SKM-1 (cell line): ENCODE measurements around the gene TAAR6.
"Not testable (repeated sequence)": the region's sequence is repeated elsewhere in the genome, so short reads cannot be mapped to it uniquely, and the experiment has no call there.

Experiments
- DNase-seq: peaks from one replicate; lab custom pipeline; 2025; ENCODE audit not compliant: unreplicated experiment; lab: John Stamatoyannopoulos, UW

TAAR6 gene, protein sequence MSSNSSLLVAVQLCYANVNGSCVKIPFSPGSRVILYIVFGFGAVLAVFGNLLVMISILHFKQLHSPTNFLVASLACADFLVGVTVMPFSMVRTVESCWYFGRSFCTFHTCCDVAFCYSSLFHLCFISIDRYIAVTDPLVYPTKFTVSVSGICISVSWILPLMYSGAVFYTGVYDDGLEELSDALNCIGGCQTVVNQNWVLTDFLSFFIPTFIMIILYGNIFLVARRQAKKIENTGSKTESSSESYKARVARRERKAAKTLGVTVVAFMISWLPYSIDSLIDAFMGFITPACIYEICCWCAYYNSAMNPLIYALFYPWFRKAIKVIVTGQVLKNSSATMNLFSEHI

DNA sequence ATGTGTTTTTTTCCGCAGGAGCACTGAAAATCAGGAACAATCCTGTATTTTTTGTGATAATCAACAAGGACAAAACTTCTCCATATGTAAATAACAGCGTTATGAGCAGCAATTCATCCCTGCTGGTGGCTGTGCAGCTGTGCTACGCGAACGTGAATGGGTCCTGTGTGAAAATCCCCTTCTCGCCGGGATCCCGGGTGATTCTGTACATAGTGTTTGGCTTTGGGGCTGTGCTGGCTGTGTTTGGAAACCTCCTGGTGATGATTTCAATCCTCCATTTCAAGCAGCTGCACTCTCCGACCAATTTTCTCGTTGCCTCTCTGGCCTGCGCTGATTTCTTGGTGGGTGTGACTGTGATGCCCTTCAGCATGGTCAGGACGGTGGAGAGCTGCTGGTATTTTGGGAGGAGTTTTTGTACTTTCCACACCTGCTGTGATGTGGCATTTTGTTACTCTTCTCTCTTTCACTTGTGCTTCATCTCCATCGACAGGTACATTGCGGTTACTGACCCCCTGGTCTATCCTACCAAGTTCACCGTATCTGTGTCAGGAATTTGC is at the start of gene TAAR6:
Gene TAAR6 (plus strand): TSS at position 102 of the 557 bp plus-strand sequence. CDS start 0 bp downstream, at position 102.
- no peak for DNase-seq

DNA sequence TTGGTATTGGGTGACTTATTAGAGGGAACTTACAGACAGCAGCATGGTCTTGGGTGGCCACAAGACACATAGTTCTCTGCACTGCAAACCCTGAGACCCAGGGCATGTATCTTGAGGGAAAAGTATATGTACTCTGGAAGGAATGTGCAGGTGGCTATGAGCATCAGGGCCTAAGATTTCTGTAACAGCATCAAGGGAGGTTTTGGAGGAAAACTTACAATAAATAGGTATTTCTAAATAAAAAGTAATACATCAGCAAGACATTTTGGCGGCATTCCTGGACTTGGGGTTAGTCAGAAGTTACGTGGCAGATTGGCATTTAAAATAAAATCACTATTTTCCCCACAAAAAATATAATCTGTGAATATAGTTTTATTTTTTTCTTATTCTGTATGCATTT is 49.2 kb upstream of the TAAR6 start:
- no peak for DNase-seq

DNA sequence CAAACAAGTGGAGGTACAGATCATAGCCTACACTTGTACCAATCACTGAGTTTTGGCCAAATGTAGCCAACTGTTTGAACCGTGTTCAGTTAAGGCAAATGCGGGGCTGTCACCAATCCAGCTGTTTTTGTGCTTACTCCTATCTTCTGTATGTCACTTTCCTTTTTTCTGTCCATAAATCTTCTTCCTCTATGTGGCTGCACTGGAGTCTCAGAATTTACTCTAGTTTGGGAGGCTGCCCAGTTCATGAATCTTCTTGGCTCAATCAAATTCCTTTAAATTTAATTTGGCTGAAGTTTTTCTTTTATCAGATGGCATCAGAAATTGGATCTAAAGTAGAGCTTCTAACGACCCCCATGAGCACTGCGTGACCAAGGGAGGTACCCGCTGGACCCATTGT is 45.5 kb upstream of the TAAR6 start:
- DNase-seq: no peak

DNA sequence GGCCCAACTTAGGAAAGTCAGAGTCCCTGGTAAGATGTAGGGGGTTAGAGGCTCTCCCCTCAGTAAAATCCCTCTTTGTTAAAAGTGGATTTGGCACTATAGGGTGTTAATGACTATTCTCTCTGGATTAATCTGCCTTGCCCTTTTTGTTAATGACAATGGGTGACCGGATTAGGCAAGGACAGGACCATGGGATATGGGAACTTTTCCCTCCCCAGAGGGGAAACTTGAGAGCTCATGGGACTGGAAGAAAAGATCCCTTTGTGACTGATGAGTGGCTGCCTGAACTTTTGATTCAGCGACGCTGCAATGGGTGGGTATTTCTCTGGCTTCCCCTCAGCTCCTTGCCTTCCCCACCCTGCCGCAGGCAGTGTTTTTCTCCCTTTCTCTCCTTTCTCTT is 44.3 kb upstream of the TAAR6 start:
- no peak for DNase-seq

DNA sequence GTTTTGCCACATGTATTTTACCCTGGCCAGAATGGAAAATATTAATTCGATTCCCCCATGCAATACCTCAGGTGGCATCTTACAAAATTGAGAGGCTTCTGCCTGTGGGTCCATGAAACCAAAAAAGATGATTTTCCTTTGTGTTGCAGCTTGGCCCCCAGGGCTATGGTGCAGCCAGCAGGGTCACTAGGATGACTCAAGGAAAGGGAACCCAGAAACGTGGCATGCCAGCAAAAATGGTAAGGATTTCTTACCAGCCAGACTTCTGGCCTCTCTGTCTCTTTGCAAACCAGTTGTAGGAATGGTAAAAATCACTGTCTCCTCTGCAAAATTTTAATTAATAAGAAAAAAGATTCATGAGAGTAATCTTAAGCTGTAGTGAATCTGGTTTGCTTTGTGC is 43.7 kb upstream of the TAAR6 start:
- no peak for DNase-seq

DNA sequence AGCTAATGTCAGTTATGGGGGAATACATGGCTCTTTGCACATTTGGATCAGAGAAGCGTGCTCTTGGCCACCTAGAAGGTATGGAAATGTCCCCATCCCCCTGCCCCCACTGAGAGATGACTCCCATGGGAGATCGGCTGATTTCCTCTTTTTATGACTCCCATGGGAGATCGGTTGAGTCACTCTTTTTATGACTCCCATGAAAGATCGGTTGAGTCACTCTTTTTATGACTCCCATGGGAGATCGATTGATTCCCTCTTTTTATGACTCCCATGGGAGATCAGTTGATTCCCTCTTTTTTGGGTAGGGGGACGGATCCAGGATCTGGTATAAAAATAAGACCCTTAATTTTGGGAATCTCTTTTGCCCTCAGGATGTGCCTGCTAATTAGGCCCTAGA is 42.3 kb upstream of the TAAR6 start:
- DNase-seq: no peak

DNA sequence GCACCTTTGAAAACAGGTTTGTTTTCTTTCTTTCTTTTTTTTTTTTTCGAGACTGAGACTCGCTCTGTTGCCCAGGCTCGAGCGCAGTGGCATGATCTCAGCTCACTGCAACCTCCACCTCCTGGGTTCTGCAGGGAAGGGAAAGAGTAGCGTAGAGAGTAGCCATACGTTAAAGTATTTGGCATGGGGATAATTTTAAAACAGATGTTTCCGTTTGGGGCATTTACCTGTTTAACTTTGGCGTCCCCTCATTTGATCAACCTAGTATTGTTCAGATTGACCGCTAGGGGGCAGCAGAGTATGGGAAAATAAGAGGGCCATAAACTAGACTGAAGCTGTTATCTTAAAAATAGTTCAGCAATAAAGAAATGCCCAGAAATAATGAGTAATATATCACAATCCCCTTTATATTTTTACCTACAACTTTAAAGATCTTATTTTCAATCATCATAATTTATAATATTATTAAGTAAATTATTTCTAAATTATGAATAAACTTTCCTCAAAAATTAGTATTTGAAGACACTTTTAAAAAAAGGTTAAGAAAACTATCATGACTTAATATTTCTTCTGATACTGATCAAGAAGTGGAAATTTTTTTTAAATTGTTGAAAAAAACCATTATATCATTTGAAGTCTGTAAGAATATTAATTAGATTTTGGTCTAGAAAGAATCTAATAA is 39.7 kb upstream of the TAAR6 start:
- peak; percentile 65 for DNase-seq

DNA sequence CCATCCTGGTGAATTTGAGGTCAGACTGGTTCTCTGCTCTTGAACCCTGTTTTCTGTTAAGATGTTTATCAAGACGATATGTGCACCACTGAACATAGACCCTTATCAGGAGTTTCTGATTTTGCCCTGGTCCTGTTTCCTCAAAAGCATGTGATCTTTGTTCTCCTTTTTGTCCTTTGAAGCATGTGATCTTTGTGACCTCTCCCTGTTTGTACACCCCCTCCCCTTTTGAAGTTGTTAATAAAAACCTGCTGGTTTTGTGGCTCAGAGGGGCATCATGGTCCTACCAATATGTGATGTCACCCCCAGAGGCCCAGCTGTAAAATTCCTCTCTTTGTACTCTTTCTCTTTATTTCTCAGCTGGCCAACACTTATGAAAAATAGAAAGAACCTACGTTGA is 35.6 kb upstream of the TAAR6 start:
- not testable (repeated sequence) for DNase-seq

DNA sequence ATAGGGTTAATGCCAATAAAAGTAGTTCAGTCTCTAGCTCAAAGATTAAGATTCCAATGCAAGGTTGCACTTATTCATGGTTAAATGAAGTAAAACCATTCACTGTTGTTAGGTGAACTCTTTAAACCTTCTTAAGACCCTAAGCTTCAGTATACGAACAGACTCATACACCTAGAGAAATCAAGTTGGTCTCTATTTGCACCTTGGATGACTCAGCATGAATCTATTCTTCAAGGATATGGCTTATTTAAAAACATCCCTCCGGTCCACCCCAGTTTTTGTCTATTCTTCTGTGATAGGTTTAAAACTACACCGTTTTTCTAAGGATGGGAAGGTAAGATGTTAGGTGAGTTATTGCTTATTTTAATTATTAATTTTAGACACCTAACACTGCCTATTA is 33.0 kb upstream of the TAAR6 start:
- no peak for DNase-seq

DNA sequence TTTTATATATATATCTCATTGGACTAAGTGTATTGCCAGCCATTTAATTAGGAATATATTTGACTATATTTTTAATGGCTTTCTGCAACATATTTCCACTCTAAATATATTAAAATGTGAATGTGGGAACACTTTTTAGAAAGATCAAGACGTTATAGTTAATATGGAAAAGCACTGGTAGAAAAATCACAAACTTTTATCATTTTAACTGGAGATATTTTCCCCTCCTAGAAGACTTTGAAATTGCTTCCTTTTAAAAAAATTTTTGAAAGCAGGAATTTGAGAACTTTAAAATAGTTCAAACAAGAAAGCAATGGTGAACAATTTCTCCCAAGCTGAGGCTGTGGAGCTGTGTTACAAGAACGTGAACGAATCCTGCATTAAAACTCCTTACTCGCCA is 32.1 kb upstream of the TAAR6 start, which contains the start of gene TAAR9:
Gene TAAR9 (plus strand): TSS at position 301 of the 400 bp plus-strand sequence. CDS start 13 bp downstream, at position 314.
- no peak for DNase-seq

DNA sequence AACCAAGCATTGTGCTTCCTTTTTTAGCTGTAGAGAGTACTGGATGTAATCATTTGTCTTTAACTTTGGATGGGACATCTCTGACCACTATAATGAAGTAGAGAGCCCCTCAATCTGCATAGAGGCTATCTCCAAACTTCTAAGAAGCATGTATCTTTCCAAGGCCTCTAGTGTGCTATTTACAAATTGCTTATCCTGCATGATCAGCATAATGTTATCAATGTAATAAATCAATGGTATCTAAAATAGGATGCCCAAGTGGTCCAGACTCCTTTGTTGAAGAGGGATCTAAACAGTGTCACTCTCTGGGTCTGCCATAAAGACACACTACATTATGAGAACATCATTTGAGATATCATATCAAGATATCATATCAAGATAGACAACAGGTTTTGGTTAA is 25.3 kb upstream of the TAAR6 start:
- no peak for DNase-seq

DNA sequence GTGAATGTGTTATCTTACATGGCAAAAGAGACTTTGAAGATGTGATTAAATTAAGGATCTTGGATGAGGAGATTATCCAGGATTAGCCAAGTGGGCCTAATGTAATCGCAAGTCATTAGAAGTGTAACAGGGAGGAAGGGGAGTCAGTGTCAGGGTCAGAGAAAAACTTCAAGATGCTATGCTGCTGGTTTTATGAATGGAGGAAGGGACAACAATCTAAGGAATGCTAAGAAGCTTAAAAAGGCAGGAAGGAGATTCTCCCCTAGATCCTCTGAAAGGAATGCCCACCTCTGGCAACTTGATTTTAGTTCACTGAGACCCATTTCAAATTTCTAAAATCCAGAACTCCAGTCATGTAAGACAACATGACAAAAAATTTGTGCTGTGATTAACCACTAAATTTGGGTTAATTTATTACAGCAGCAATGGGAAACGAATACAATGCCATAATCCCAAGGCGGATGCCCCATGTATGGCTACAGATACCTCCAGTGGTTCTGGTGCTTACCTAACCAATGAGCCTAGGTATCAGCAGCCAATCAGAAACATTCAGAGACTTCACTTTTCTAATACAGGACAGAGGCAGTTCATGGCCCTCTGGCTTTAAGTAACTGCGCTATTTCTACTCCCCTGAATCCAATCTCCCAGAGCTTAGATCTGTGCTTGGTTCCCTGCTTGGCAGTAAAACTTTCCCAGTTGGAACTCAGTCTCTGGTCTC is 21.2 kb upstream of the TAAR6 start:
- DNase-seq: no peak

DNA sequence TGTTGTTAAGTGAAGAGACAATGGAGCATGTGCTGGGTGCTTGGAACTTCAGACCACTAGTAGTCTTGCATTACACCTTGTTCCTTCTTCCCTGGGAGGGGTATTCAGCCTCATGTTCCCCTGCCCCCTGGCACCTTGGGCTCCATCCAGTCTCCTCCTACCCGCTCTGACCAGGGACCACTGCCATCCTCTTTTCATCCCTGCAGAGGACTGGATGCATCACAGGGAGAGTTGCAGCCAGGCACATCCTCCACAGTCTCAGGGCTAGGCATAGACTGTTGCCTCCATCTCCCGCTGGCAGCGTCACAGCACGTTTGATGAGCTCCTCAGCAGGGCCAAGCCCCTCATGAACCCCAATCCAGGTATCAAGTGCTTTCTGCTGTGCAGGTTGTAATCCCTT is 18.9 kb upstream of the TAAR6 start:
- DNase-seq: no peak

DNA sequence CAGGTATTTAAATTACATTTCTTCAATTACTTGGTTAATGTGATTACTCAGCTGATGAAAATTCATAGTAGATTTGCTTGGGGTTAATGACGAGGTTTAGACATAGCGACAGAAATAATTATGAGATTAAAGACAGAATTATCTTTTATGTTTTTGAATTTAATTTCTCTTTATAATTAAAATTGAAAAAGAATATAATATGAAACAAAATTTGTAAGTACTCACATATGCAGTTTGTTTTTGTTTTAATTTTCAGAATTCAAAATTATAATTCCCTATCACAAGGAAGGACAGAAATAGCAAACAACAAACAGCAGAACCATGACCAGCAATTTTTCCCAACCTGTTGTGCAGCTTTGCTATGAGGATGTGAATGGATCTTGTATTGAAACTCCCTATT is 17.8 kb upstream of the TAAR6 start, which contains the start of gene TAAR8:
Gene TAAR8 (plus strand): TSS at position 301 of the 400 bp plus-strand sequence. CDS start 21 bp downstream, at position 322.
- no peak for DNase-seq

DNA sequence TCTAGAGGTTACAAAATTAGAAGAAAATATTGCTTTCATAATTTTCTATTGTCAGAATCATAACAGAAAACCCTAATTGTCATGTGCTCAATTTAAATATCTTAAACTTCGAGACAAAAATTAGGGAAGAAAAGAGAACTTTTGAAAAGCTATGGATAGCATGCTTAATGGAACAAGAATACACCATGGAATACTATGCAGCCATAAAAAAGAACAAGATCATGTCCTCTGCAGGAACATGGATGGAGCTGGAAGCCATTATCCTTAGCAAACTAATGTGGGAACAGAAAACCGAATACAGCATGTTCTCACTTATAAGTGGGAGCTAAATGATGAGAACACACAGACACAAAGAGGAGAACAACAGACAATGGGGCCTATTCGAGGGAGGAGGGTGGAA is 10.0 kb upstream of the TAAR6 start:
- not testable (repeated sequence) for DNase-seq

DNA sequence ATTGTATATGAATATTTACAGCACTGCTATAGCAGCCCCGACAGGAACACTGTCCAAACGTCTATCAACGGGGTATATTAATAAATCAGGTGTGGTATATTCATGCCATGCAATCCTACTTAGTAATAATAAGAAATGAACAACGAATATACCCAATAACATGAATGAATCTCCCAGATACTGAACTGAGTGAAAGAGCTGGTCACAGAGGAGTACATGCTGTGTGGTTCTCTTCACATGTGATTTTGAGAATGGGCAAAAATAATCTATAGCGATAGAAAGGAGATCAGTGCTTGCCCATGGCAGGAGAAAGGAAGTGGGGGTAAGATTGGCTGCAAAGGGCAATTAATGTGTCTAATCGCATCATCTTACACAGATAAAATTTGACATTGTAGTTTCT is 3.7 kb upstream of the TAAR6 start:
- no peak for DNase-seq

DNA sequence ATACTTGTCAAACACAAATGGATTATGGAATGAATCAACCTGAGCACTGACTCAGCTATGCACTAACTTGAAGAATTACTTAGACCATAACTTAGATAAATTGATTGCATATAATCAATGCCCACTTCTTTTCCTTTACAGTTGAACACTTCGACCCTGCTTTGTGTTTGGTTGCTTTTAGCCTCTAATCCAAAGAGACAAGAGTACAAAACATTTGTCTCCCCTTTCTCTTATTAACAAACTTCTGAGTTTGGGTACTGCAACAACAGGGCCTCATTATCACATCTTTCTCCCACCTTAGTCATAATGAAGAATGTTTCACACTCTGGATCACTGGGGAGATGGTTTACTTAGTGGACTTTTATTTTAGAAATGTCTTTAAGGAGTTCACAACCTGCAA is 2.6 kb upstream of the TAAR6 start:
- DNase-seq: no peak

DNA sequence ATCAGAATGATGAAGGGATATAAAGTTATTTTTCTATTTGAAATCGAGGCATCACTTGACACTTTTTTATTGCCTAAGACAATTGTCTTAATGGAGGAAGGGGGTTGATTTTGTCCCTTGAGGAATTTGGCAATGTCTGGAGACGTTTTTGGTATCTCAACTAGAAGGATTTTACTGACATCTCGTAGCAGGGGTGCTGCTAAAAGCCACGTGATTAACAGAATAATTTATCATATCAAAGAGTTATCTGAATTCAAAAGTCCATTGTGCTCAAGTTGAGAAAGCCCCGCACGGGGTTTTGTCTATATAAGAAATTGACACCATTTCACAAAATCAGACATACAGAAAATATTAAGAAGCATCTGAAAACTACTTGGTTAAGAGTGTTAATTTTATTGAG is 1.5 kb upstream of the TAAR6 start:
- DNase-seq: no peak

DNA sequence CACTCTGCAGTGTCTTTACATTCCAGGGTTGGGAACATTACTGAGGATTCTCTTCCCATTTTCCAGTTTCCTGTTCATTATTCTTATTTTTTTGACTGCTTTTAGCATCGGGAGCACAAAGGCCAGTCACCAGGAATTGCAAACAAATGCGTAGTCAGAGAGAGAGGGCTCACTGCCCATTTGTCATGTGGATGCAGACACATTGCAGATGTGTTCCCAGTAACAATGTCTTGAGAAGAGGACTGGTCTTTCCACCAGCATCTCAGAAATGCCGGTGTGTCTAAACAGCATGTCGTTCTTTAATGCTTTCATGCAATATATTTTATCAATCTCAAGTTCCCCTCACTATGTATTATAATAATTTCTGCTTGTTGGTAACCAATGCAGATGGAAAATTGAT is 952 bp upstream of the TAAR6 start:
- DNase-seq: no peak

DNA sequence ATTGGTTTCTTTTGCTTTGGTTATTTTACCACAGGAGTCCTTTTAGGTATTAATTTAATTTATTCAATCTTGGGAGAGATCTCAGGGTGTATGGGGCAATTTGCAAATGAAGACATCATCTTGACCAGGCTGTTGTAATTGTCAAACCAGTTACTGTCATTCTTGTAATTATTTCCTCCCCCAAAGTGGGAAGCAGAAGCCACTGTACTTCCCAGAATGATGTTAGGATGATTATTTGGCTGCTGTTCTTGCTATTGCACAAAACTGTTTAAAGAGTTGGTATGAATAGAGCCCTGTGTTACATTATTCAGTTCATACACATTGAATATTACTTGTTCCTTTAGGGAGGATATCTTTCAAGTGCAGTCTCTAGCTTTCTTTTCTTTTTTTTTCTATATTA is 1.7 kb downstream of the TAAR6 start:
- peak; percentile 23 for DNase-seq

DNA sequence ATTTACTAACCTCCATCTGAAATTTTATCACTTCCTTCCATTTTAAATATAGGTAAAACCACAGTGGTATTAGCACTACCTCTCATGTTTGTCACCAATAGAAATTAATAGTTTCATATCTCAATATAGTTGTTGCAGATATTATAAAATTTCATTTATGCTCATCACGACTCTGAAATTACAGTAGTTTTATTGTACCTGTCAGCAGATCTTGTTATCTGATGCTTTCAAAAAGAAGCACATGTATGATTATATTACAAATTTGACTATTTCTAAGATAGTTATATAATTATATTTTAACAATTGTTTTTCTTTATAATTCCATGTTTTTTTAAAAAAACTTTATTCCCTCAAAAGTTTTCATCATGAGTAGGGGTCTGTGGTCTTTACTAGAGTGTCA is 14.6 kb downstream of the TAAR6 start:
- no peak for DNase-seq

DNA sequence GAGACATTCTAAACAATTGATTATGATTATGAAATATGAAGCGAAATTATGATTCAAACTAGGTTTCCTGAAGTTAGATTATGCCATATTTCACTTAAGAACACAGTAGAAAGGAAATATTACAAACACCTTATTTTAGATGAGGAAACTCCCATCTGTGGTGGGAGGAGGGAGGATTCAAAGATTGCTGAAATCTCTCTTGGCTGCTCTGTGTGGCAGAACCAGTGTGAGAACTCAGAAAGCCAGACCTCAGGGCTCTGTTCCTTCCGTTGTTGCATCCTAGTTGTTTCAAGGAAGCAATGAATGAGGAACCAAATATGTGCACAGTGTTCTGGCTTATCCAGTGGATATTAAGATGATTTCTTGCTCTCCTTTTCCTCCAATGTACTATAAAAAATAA is 17.3 kb downstream of the TAAR6 start:
- peak; percentile 82 for DNase-seq
